Measurements from ENCODE around the gene FBXO36.

Gene FBXO36

GRCh38 chr2:229969921-229970320 lies 47.6 kb downstream of the FBXO36 start:
- TF ChIP-seq CTCF (conservative IDR thresholded peaks at IDR 0.05; ENCODE audit: low read length): no peak
- no peak for DNase-seq (ENCODE audit: low read depth)
- no peak overlapping the region for H3K4me3 ChIP-seq (ENCODE audit: low read length)

- TF ChIP-seq CTCF (conservative IDR thresholded peaks at IDR 0.05; ENCODE audit: low read length): no peak
- DNase-seq (ENCODE audit: low read depth): no peak
- no peak overlapping the region for H3K4me3 ChIP-seq (ENCODE audit: low read length)
Measured at GRCh38 chr2:229970406-229970805, 48.1 kb downstream of the FBXO36 start.

- no peak for TF ChIP-seq CTCF (conservative IDR thresholded peaks at IDR 0.05; ENCODE audit: low read length)
- DNase-seq (ENCODE audit: low read depth): no peak
- H3K4me3 ChIP-seq (ENCODE audit: low read length): no peak overlapping the region
Measured at GRCh38 chr2:229971298-229971790, 49.0 kb downstream of the FBXO36 start.

- peak; percentile 95 for DNase-seq (ENCODE audit: low read depth)
- peak; percentile 59 for TF ChIP-seq CTCF (conservative IDR thresholded peaks at IDR 0.05; ENCODE audit: low read length)
- H3K4me3 ChIP-seq (ENCODE audit: low read length): no peak overlapping the region
Measured at GRCh38 chr2:229974266-229974665, 52.0 kb downstream of the FBXO36 start.

GRCh38 chr2:229980431-229981184 lies 58.3 kb downstream of the FBXO36 start:
- TF ChIP-seq CTCF (conservative IDR thresholded peaks at IDR 0.05; ENCODE audit: low read length): no peak

GRCh38 chr2:229993236-229993635 lies 70.9 kb downstream of the FBXO36 start:
- no peak for DNase-seq (ENCODE audit: low read depth)
- TF ChIP-seq CTCF (conservative IDR thresholded peaks at IDR 0.05; ENCODE audit: low read length): no peak
- H3K4me3 ChIP-seq (ENCODE audit: low read length): no peak overlapping the region

More at GRCh38 chr2:229980431-229981184, 58.3 kb downstream of the FBXO36 start:
- peak; percentile 53 for DNase-seq (ENCODE audit: low read depth)
- H3K4me3 ChIP-seq (ENCODE audit: low read length): peak overlapping the region; percentile 4; the same call in 1 of the 2 replicates

GRCh38 chr2:229996320-229996719 lies 74.0 kb downstream of the FBXO36 start:
- no peak overlapping the region for H3K4me3 ChIP-seq (ENCODE audit: low read length)
- peak; percentile 81 for DNase-seq (ENCODE audit: low read depth)
- no peak for TF ChIP-seq CTCF (conservative IDR thresholded peaks at IDR 0.05; ENCODE audit: low read length)

Data from AG10803 (cell line).